HepG2 (cell line): Measurements from ENCODE around the gene SLC4A7. TPM values are rescaled to one million over a fixed set of nuclear protein-coding genes. Genes with fewer than 3 reads are reported as not detected.

Experiments used
- ATAC-seq: fragments of 200-7000 bp; cut with Tn5 transposase; 3 replicates; pipeline ENCODE4 v1.9.1; 2020; ENCODE audit warnings: mild to moderate bottlenecking, moderate library complexity
- BruUV-seq: library from RNA; stranded (reverse); fragments of 400-500 nt; replicated peaks from 2 replicates; lab custom pipeline; 2021; lab: Mats Ljungman, UMichigan
- CTCF ChIA-PET: fragments of 300-600 bp; formaldehyde crosslinking; extraction: SDS; loops from one replicate; lab custom pipeline; 2021; ENCODE audit warnings: low total read pairs, inconsistent platforms, low intra/inter-chr PET ratio; lab: Yijun Ruan, JAX
- POLR2A ChIA-PET: fragments of 350-600 bp; sonication (Branson Sonifier 250); formaldehyde crosslinking; loops from one replicate; lab custom pipeline; 2020; ENCODE audit warnings: antibody characterized with exemption, inconsistent platforms; lab: Yijun Ruan, JAX
- DNase-seq: peaks from one replicate; pipeline ENCODE4 v3.0.0-alpha.2; 2015; ENCODE audit warnings: low spot score
- FAIRE-seq: peaks from 3 replicates; lab custom pipeline; 2011; peaks lifted over from hg19 to GRCh38; lab: Jason Lieb, UNC
- H2AFZ ChIP-seq: one replicate; pipeline ENCODE4 v1.6.1; 2011; ENCODE audit warnings: low read length, inconsistent platforms
- H3K27ac ChIP-seq: fragments of 300-600 bp; 3 replicates; pipeline ENCODE4 v1.8.0; 2011; ENCODE audit warnings: mixed run types, mild to moderate bottlenecking, mixed read lengths, low read length, inconsistent platforms; ENCODE audit not compliant: insufficient read depth; ENCODE audit errors: extremely low read length
- H3K27me3 ChIP-seq, 2 experiments: fragments of 200-600 bp in 1 of 2; 2 replicates in 1 of 2; 3 replicates in 1 of 2; pipeline versions ENCODE4 v1.6.0 to v1.8.0; 2011; ENCODE audit warnings: low read length in 2 of 2, mild to moderate bottlenecking in 2 of 2, moderate library complexity in 2 of 2, inconsistent platforms in 1 of 2; ENCODE audit not compliant: insufficient read depth in 2 of 2, control insufficient read depth in 1 of 2
- H3K36me3 ChIP-seq, 2 experiments: fragments of 200-600 bp in 1 of 2; replicated peaks in 1 of 2; 2 replicates in 1 of 2; 3 replicates in 1 of 2; pipeline versions ENCODE4 v1.5.1 to v1.8.0; 2011; ENCODE audit warnings: low read length in 2 of 2, inconsistent platforms in 1 of 2; ENCODE audit not compliant: insufficient read depth in 2 of 2, control insufficient read depth in 1 of 2
- H3K4me1 ChIP-seq: 2 replicates; pipeline ENCODE4 v1.5.1; 2012; ENCODE audit warnings: low read length, inconsistent platforms; ENCODE audit not compliant: insufficient read depth
- H3K4me2 ChIP-seq: 2 replicates; pipeline ENCODE4 v1.6.0; 2011; ENCODE audit warnings: low read depth, low read length, inconsistent platforms
- H3K4me3 ChIP-seq, 3 experiments: fragments of 200-600 bp in 1 of 3; sonication (generic), shearing (Covaris generic) in 1 of 3; replicated peaks in 1 of 3; 2 replicates each; pipeline ENCODE4 v1.5.1; 2011 to 2016; ENCODE audit warnings: low read length in 3 of 3, inconsistent platforms in 2 of 3, low read depth in 2 of 3, mild to moderate bottlenecking in 2 of 3, control low read depth in 1 of 3, mixed read lengths in 1 of 3; ENCODE audit not compliant: insufficient read depth in 1 of 3
- H3K79me2 ChIP-seq: one replicate; pipeline ENCODE4 v1.6.1; 2011; ENCODE audit warnings: low read length, inconsistent platforms; ENCODE audit not compliant: insufficient read depth
- H3K9ac ChIP-seq: 2 replicates; pipeline ENCODE4 v1.6.0; 2011; ENCODE audit warnings: mild to moderate bottlenecking, low read depth, low read length, inconsistent platforms; ENCODE audit not compliant: insufficient read depth
- H3K9me3 ChIP-seq: 2 replicates; pipeline ENCODE4 v1.5.1; 2012; ENCODE audit warnings: mild to moderate bottlenecking, low read length
- H4K20me1 ChIP-seq: 2 replicates; pipeline ENCODE4 v1.6.0; 2011; ENCODE audit warnings: inconsistent platforms, mild to moderate bottlenecking, low read length, moderate library complexity; ENCODE audit not compliant: insufficient read depth
- ATF7 ChIP-seq, 2 experiments: fragments of 450-650 bp in 1 of 2; sonication (generic) in 1 of 2; formaldehyde crosslinking in 1 of 2; IDR thresholded peaks; 2 replicates each; pipeline versions ENCODE4 v1.4.0 to v1.6.1; 2016 to 2020; ENCODE audit warnings: antibody characterized with exemption in 1 of 2, mild to moderate bottlenecking in 1 of 2, missing genetic modification reagents in 1 of 2
- ATM ChIP-seq: fragments of 450-650 bp; IDR thresholded peaks from 2 replicates; pipeline ENCODE4 v1.7.1; 2017; ENCODE audit warnings: mild to moderate bottlenecking, borderline replicate concordance
- MAFG ChIP-seq: sonication (generic); formaldehyde crosslinking; IDR thresholded peaks from 2 replicates; pipeline ENCODE4 v1.5.1; 2020; ENCODE audit warnings: mild to moderate bottlenecking, missing genetic modification reagents
- MTF2 ChIP-seq: sonication (generic); formaldehyde crosslinking; IDR thresholded peaks from 2 replicates; pipeline ENCODE4 v1.5.0; 2020; ENCODE audit warnings: missing genetic modification reagents, borderline replicate concordance
- SRSF9 ChIP-seq: fragments of 200-400 bp; formaldehyde crosslinking; IDR thresholded peaks from 2 replicates; pipeline ENCODE4 v1.6.1; 2018; ENCODE audit warnings: borderline replicate concordance, mild to moderate bottlenecking, low read depth, low read length; ENCODE audit not compliant: insufficient read depth, poor library complexity, severe bottlenecking
- ZNF460 ChIP-seq: sonication (generic); formaldehyde crosslinking; IDR thresholded peaks from 2 replicates; pipeline ENCODE4 v1.5.1; 2020; ENCODE audit warnings: missing genetic modification reagents, mild to moderate bottlenecking, borderline replicate concordance
- WGBS: methylation state at CpG from one replicate; pipeline ENCODE4 v1.1.6; 2017; ENCODE audit warnings: low lambda C conversion rate; 5-methylcytosine and 5-hydroxymethylcytosine counted together
- in situ Hi-C: cut with HindIII; loops from 2 replicates; pipeline ENCODE4 v1.10.0; 2017; ENCODE audit warnings: low pct_unique_long_range_greater_than_20kb; ENCODE audit not compliant: extremely low pct_ligation_motif_present
- intact Hi-C: fragments of 100-400 bp; cut with micrococcal nuclease; formaldehyde crosslinking; loops from one replicate; pipeline ENCODE4 v1.10.0; 2022; ENCODE audit not compliant: unreplicated experiment
- polyA plus RNA-seq, 8 experiments: library from polyadenylated mRNA; depleted of rRNA in 3 of 8; stranded (reverse) in 7 of 8; unstranded in 1 of 8; fragments of >200 nt; fragmentation: Illumina TruSeq in 4 of 8; extraction: Trizol in 4 of 8; gene quantifications; 2 replicates each; pipeline versions ENCODE4 v1.2.1 to v1.2.3, GENCODE V29; 2011 to 2016; ENCODE audit warnings: low read depth in 4 of 8, missing spikeins in 1 of 8, mixed read lengths in 1 of 8; ENCODE audit not compliant: insufficient read depth in 1 of 8
- total RNA-seq, 5 experiments: library from RNA; depleted of rRNA; stranded (reverse); fragments of >200 nt; fragmentation: Illumina TruSeq; extraction: Trizol; gene quantifications; 2 replicates each; pipeline ENCODE4 v1.2.3, GENCODE V29; 2016; ENCODE audit warnings: low read depth in 1 of 5
- TF ChIP-seq, protein P1 (sequence below): sonication (generic); formaldehyde crosslinking; IDR thresholded peaks from 2 replicates; pipeline ENCODE4 v1.5.0; 2020; ENCODE audit warnings: missing genetic modification reagents, mild to moderate bottlenecking, borderline replicate concordance
- TF ChIP-seq, protein P2 (sequence below): sonication (generic); formaldehyde crosslinking; conservative IDR thresholded peaks from 2 replicates; pipeline ENCODE4 v1.8.0; 2022; ENCODE audit warnings: mild to moderate bottlenecking, moderate library complexity, missing genetic modification reagents
- TF ChIP-seq, protein P3 (sequence below): sonication (generic); formaldehyde crosslinking; IDR thresholded peaks from 2 replicates; pipeline ENCODE4 v1.8.1; 2023; ENCODE audit warnings: mild to moderate bottlenecking, missing genetic modification reagents
- TF ChIP-seq, protein P4 (sequence below): sonication (generic); formaldehyde crosslinking; IDR thresholded peaks from 2 replicates; pipeline ENCODE4 v1.5.0; 2020; ENCODE audit warnings: missing genetic modification reagents, mild to moderate bottlenecking, borderline replicate concordance

Gene SLC4A7
- total and polyA plus RNA-seq, 2 of the 13 experiments (the other 11 are each of a cell fraction or from before 2014, with no cell fraction given): 16.4 to 43.8 TPM

DNA sequence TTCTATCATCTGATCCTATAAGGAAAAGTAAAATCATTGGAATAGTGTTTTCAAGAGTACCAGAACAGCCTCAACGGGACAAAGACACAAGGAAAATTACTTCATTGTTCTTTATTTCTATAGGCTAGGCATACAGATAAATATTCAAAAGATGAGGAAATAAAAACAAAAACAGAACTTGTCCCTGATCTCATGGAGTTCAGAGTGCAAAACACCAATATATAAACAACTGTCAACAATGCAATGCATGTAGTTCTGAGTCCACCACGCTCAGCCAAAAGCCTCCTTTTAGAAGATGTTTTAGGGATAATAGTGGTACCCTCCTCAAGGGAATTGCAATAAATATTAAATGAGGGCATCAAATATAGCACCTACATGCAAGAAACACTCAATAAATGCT, 4.6 kb upstream of the SLC4A7 start:
- Histone ChIP-seq H3K36me3 (no peaks in the 10 kb centered on the region), H3K27me3 (no peaks in the 10 kb centered on the region; a peak in 1 of 5 replicates), H3K4me3 (no peak overlapping the region), H3K9ac (no peak overlapping the region), H4K20me1 (no peaks in the 10 kb centered on the region), H3K4me1 (peaks cover 10% of the 10 kb centered on the region; the same call in 1 of the 2 replicates), H3K27ac (no peak overlapping the region), H3K79me2 (no peaks in the 10 kb centered on the region), H2AFZ (no peak overlapping the region), H3K4me2 (no peak overlapping the region), H3K9me3 (no peaks in the 10 kb centered on the region)
- FAIRE-seq (no peak), DNase-seq (no peak), ATAC-seq (no peak)
- ChIA-PET POLR2A (no interaction called here), CTCF (no interaction called here)
- no TSS peak for BruUV-seq
- TF ChIP-seq, protein P1, sequence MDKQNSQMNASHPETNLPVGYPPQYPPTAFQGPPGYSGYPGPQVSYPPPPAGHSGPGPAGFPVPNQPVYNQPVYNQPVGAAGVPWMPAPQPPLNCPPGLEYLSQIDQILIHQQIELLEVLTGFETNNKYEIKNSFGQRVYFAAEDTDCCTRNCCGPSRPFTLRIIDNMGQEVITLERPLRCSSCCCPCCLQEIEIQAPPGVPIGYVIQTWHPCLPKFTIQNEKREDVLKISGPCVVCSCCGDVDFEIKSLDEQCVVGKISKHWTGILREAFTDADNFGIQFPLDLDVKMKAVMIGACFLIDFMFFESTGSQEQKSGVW (CRISPR knock-in tag): no peak
- TF ChIP-seq, protein P2, sequence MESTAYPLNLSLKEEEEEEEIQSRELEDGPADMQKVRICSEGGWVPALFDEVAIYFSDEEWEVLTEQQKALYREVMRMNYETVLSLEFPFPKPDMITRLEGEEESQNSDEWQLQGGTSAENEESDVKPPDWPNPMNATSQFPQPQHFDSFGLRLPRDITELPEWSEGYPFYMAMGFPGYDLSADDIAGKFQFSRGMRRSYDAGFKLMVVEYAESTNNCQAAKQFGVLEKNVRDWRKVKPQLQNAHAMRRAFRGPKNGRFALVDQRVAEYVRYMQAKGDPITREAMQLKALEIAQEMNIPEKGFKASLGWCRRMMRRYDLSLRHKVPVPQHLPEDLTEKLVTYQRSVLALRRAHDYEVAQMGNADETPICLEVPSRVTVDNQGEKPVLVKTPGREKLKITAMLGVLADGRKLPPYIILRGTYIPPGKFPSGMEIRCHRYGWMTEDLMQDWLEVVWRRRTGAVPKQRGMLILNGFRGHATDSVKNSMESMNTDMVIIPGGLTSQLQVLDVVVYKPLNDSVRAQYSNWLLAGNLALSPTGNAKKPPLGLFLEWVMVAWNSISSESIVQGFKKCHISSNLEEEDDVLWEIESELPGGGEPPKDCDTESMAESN (CRISPR knock-in tag): no peak
- TF ChIP-seq ATF7 (IDR thresholded peaks at IDR 0.05): no peak
- no peak for TF ChIP-seq ATF7 (CRISPR knock-in tag; IDR thresholded peaks at IDR 0.05)
- TF ChIP-seq, protein P3, sequence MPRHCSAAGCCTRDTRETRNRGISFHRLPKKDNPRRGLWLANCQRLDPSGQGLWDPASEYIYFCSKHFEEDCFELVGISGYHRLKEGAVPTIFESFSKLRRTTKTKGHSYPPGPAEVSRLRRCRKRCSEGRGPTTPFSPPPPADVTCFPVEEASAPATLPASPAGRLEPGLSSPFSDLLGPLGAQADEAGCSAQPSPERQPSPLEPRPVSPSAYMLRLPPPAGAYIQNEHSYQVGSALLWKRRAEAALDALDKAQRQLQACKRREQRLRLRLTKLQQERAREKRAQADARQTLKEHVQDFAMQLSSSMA (CRISPR knock-in tag): no peak
- no peak for TF ChIP-seq MAFG (CRISPR knock-in tag)
- no peak for TF ChIP-seq SRSF9
- TF ChIP-seq ATM: no peak
- no peak for TF ChIP-seq MTF2
- no peak for TF ChIP-seq ZNF460 (CRISPR knock-in tag)
- TF ChIP-seq, protein P4, sequence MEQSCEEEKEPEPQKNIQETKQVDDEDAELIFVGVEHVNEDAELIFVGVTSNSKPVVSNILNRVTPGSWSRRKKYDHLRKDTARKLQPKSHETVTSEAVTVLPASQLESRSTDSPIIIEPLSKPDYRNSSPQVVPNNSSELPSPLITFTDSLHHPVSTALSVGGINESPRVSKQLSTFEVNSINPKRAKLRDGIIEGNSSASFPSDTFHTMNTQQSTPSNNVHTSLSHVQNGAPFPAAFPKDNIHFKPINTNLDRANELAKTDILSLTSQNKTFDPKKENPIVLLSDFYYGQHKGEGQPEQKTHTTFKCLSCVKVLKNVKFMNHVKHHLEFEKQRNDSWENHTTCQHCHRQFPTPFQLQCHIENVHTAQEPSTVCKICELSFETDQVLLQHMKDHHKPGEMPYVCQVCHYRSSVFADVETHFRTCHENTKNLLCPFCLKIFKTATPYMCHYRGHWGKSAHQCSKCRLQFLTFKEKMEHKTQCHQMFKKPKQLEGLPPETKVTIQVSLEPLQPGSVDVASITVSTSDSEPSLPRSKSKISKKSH (CRISPR knock-in tag): no peak
- 24% methylated on average over 2 of the region's 2 CpGs for WGBS
- intact Hi-C loops: no loop called here
- in situ Hi-C loops: no loop called here
